Inferior parietal cortex (tissue), 1 donor: ENCODE results near the gene TTC39C.

Experiments
- DNase-seq: peaks from one replicate; pipeline ENCODE4 v3.0.0-alpha.2; 2016; ENCODE audit errors: extremely low spot score

TTC39C gene

GRCh38 chr18:24014062-24014985 is at the start of gene TTC39C:
Gene TTC39C, plus strand, starts transcription at chr18:24014754. Its CDS starts 118 bp downstream, at chr18:24014872.
- DNase-seq: no peak

DNA sequence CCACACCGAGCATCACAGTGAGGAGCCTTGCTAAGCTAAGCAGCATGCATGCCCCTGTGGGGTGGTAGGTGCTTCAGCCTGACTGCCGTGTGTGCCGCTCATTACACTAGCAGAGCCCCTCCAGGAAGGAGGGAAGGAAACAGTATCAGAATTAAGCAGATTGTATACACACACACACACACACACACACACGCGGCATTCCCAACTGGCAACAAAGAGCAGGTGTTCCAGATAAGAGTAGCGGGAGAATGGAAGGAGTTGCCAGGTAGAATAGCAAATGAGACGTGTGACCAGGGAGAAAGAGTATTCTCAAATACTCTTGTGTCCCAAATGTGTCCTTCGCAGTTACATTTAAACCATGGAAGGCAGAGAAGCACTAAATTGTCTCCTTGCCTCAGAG is 47.6 kb upstream of the TTC39C start:
- no peak for DNase-seq

DNA sequence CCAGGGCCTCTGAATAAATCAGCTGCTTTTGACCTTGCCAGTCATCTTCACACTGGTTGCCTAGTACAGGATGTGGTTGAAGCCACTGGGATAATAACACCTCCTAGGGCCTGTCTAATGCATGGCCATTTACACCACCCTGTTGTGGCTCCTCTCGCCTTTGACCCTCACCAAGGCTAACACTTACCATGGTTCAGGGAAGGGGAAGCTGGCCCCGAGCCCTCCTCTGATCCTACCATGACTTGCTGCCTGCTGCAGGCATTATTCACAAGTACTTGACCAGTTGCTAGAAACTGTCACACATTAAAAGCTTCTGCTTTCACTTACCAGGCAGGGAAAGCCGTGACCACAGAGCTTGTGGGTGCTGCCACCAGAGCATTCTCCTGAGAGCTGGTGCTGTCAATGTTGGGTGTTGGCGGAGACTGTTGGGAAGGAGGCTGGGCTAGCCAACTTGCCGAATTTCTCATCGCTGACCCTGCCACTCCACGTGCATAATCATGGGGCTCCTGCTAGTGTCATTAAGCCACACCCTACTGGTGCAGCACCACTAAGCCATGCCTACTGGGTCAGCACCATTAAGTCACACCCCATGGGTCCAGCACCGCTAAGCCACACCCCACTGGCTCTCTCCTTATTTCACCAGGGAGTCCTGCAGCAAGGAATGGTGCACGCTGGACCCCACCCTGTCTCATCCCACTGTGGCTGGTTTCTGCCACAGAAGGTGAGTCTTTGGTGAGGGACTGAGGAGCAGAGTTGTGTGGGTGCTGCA is 47.0 kb upstream of the TTC39C start:
- DNase-seq: no peak

DNA sequence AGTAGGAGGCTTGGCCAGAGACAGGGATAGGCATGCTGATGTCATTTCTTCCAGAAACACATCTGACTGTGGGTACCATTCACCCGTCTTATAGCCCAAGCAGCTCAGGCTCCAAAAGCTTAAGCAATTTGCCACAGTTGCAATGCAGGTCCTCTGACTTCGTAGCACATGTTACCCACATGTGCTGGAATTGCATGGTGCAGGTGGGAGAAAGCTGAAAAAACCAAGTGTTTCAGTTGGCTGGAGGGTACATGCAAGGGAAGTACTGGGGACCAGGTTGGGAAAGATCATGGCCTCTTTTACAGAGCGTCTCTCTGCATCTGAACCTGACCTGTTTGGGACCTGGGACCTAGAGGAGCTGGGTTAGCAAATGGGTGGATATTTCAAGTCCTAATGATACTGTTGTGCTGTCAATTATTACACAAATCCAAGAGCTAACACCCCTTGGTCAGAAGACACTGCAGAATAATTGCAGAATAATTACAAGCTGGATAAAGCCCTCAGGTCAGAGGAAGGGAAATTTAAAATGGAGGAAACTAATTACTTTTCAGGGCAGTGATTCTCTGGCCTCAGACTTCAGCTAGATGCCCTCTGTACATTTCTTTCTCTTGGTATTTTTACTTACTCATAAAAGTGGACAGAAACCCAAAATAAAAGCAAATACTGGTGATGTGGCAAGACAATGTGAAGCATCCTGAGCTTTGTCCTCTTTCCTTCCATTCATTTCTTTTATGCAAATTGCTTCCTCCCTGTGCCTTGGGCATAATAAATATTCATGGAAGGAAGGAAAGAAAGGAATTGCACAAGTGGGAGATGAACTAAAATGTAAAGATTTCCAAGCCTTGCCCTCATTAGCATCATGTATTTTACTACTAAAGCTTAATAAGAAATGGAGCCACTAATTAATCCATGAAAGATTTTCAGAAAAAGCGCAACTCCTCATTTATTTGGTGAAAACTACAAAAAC is 45.6 kb upstream of the TTC39C start:
- DNase-seq: no peak

DNA sequence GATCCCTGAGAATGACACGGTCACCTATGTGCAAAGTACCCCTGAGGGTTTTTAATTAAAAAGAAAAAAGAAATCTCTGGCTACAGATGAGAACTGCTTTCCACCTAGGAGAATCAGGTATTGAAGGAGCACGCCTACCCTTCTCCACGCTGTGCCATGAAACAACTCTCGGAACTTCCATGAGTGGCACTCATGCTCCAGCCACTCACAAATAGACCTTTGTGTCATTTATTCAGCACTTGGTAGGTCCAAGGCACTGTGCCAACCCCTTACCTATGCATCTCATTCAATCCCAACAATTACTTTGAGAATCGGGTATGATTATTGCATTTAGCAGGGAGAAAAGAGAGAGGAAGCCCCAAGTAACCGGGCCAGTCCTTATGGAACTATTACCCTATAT is 44.9 kb upstream of the TTC39C start:
- DNase-seq: no peak

GRCh38 chr18:23970161-23971096 is 44.1 kb upstream of the TTC39C start:
- no peak for DNase-seq

GRCh38 chr18:23971097-23971440 is 43.5 kb upstream of the TTC39C start:
- DNase-seq: no peak

DNA sequence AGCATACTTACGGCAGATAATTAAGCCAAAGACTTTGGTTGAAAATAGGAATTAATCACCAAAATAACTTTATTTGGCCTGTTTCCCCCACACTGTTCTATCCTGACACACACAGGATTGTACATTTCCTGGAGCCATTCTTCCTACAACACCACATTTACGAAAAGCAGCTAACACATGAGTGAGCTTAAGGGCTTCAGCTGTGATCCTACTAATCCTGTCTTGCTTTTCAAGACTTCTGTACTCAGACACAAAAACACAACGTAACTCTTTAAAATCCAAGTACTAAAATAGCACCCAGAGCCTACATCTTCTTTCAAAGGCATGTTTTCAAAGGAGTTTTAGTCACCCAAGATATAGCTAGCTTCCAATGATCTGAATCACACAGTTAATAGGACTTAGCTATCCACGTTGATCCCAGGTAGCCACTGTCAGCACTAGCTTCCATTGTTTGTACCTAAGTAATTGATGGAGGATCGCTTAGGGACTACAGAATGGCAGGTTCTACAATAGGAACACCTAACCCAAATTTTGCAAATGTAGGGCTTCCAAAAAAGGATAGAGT is 42.8 kb upstream of the TTC39C start:
- no peak for DNase-seq

GRCh38 chr18:23972453-23972852 is 42.1 kb upstream of the TTC39C start:
- DNase-seq: no peak

- no peak for DNase-seq
These were observed 37.5 kb upstream of the TTC39C start for GRCh38 chr18:23977103-23977502.

- no peak for DNase-seq
These were observed 36.7 kb upstream of the TTC39C start for GRCh38 chr18:23977719-23978483.

GRCh38 chr18:23981369-23981980 is 33.1 kb upstream of the TTC39C start:
- DNase-seq: no peak

GRCh38 chr18:23982155-23983079 is 32.1 kb upstream of the TTC39C start:
- no peak for DNase-seq

DNA sequence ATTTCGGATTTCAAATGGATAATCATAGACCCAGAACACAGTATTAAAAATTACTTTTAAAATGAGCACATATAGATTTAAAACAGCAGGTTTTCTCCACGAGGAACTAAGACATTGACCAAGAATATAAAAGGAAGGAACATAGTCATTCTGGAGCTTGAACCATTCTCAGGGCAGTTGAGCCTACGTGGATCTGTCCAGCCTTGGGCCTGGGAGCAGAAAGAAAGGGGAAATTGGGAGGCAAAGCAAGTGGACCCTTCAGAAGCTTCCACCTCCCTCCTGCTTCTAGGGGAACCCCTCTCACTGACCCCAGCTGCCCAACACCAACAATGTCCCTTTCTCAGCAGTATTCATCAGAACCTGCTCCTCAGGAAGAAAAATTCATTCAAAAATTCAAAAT is 31.4 kb upstream of the TTC39C start:
- no peak for DNase-seq

- no peak for DNase-seq
These were observed 27.8 kb upstream of the TTC39C start for GRCh38 chr18:23986600-23987359.

DNA sequence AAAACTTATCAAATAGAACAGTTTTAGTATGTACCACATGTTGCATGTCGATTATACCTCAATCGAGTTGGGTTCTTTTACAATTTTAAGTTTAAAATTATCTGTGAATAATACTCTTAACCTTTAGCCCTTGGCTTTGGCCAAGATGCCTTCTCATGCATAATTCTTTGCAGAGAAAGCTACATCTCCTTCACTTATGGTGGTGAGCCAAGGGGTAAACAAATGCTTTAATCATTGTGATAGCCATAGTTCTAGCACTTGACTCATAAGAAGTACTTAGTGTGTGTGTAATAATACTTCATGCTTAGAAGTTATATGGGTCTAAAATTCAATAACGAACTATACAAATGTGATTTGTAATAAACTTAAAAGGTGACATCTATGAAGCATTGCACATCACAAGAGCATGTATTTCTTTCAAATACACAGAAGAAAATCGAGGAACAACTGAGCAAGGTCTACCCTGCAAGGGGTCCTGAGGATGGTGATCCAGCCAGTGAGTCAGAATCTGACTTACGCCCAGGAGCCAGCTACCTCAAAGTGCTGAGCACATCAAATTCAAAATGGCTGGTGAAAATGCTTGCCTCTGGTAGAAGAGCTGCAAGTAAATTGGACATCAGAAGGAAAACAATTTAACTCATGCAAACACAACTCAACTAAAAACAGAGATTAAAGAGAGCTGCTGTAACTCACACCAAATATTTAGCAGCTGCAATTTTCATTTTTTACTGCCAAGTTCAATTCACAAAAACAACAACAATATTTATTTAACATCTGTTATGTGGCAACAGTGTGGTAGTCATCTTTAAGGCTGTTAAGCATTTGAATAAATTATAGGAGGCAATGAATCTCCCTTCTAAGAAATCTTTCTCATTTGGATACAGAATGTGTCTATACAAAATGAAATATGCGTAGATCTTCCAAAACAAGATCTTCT is 23.8 kb upstream of the TTC39C start:
- DNase-seq: no peak
